ENCODE data around the gene ATG7.

DNA sequence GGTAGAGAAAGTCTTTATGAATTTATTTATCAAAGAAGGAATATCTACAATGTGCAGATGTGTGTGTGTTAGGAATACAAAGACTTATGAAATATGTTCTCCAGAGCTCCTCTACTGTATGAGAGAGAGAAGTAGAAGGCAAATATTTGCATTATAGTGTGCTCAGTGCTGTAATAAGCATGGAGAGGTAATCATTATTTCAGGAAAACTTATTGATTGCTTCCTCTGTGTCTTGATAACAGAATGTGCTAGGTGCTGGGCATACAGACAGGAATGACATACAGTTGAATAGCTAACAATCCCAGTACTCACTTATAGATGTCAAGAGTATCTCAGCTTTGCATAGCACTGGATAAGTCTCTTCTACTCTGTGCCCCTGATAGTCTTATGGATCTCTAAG is 30.2 kb downstream of the ATG7 start:
- TF ChIP-seq ZFP3 (CRISPR knock-in tag; IDR thresholded peaks at IDR 0.05), result no peak
- TF ChIP-seq, protein P1, sequence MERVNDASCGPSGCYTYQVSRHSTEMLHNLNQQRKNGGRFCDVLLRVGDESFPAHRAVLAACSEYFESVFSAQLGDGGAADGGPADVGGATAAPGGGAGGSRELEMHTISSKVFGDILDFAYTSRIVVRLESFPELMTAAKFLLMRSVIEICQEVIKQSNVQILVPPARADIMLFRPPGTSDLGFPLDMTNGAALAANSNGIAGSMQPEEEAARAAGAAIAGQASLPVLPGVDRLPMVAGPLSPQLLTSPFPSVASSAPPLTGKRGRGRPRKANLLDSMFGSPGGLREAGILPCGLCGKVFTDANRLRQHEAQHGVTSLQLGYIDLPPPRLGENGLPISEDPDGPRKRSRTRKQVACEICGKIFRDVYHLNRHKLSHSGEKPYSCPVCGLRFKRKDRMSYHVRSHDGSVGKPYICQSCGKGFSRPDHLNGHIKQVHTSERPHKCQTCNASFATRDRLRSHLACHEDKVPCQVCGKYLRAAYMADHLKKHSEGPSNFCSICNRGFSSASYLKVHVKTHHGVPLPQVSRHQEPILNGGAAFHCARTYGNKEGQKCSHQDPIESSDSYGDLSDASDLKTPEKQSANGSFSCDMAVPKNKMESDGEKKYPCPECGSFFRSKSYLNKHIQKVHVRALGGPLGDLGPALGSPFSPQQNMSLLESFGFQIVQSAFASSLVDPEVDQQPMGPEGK (CRISPR knock-in tag; IDR thresholded peaks at IDR 0.05; ENCODE audit: borderline replicate concordance), result no peak
- TF ChIP-seq ZNF565 (CRISPR knock-in tag; conservative IDR thresholded peaks at IDR 0.05; ENCODE audit: low read depth), result no peak
- TF ChIP-seq, protein P2, sequence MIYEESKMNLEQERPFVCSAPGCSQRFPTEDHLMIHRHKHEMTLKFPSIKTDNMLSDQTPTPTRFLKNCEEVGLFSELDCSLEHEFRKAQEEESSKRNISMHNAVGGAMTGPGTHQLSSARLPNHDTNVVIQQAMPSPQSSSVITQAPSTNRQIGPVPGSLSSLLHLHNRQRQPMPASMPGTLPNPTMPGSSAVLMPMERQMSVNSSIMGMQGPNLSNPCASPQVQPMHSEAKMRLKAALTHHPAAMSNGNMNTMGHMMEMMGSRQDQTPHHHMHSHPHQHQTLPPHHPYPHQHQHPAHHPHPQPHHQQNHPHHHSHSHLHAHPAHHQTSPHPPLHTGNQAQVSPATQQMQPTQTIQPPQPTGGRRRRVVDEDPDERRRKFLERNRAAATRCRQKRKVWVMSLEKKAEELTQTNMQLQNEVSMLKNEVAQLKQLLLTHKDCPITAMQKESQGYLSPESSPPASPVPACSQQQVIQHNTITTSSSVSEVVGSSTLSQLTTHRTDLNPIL (CRISPR knock-in tag; IDR thresholded peaks at IDR 0.05; ENCODE audit: low read depth), result no peak
- no peak for TF ChIP-seq RARB (CRISPR knock-in tag; IDR thresholded peaks at IDR 0.05)
